Thoracic aorta endothelial cell (primary cell): ENCODE measurements around the gene PADI2. TPM values are rescaled to one million over a fixed set of nuclear protein-coding genes. Genes with fewer than 3 reads are reported as not detected.

Source experiments
- total RNA-seq: library from RNA; depleted of rRNA; stranded (reverse); fragments of >200 nt; gene quantifications from 2 replicates; pipeline ENCODE4 v1.2.3, GENCODE V29; 2012

The PADI2 gene
- total RNA-seq = not detected in 2 replicates

DNA sequence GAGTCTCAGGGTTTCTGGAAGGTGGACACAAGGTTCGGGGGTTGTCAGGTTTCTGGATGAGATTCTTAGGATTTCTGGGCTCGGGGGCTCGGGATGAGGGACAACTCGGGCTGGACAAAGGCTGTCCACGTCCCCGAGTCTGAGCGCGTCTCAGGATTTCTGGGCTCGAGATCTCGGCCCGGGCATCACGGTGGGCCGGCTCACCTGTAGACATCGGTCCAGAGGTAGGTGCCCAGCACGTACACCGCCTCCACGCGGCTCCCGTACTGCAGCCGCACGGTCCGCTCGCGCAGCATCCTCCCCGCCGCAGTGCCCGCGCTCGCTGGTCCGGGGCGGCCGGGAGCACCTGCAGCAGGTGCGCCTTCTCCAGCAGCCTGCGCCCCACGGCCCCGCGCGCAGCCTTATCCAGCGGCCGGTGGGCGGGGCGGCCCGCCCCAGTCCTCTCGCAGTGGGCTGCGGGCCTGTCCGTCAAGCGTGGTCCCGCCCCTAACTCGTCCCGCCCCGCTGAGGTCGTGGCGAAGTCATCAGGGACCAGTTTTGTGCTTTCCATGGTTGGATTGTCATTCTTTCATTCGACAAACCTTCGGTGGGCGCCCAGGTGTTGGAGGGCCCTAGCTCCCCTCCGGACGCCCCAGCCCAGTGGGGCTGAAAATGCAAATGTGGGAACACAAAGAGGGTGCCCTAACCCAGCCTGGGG, at the start of gene PADI2:
PADI2 (minus strand) TSS at position 376 of the 697 bp plus-strand sequence; CDS start at position 296, 80 bp downstream.

DNA sequence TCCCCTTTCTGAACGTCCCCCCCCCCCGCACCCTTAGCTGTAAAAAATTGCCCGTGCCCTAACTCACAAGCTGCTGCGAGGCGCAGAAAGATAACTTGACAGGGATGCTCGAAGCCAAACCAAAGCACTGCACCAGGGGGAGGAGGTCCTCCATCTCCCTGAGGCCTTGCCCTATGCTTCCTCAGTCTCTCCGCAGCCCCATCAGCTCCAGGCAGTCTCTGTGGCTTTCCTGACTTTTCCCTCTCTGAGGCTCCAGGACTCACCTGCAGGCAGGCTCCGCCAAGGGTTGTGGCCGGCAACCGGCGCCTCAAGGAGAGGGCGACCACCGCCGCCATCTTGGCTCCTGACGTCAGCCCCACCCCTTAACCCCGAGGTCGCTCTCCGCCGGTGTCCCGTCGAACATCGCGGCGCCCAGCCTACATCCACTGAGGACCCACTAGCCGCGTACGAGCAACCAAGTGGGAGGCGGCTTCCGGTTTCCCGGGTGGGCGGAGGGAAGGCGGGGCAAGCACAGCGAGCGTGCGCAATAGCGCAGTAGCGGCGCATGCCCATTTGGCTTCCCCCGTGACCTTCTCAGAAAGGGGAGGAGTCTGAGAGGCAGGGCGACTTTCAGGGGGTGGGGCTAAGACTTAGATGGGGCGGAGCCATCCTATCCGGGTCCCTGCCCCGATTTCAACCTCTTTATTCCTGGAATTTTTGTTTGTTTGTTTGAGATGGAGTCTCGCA, 65.4 kb downstream of the PADI2 start, which contains the start of gene SDHB:
SDHB (minus strand) TSS at position 348 of the 726 bp plus-strand sequence; CDS start at position 335, 13 bp downstream.

Other genes with a start within 250 kb of the PADI2 start
- gene RNU1-2, start 223.5 kb downstream of the PADI2 start, total RNA-seq = under 0.01 TPM in 2 replicates
- gene CROCC, start 197.5 kb downstream of the PADI2 start, total RNA-seq = 21.9 and 23.0 TPM in 2 replicates
- 13.6 and 14.6 TPM in 2 replicates for gene MFAP2, start 138.8 kb downstream of the PADI2 start, total RNA-seq
- gene ATP13A2, start 107.5 kb downstream of the PADI2 start, total RNA-seq = 50.9 and 74.9 TPM in 2 replicates
- gene SDHB, start 65.4 kb downstream of the PADI2 start, total RNA-seq = 143 and 144 TPM in 2 replicates
- not detected in 2 replicates for gene PADI1, start 85.7 kb upstream of the PADI2 start, total RNA-seq
- gene PADI3, start 129.6 kb upstream of the PADI2 start, total RNA-seq = not detected in 2 replicates
- gene PADI4, start 188.7 kb upstream of the PADI2 start, total RNA-seq = not detected in 2 replicates